Stimulated activated CD8-positive, alpha-beta memory T cell treated with anti-CD3 and anti-CD28 coated beads, Interleukin-2, amount 100 ng/mL, for 1 hour (primary cell): Measurements from ENCODE around the gene CD9.
"Not testable (repeated sequence)": the region's sequence is repeated elsewhere in the genome, so short reads cannot be mapped to it uniquely, and the experiment has no call there.

ENCODE experiments used
- DNase-seq, 2 donors: peaks; one replicate each; pipeline ENCODE4 v3.0.0-alpha.2; 2020; ENCODE audit warnings: low read depth in 2 of 2

CD9 gene, protein sequence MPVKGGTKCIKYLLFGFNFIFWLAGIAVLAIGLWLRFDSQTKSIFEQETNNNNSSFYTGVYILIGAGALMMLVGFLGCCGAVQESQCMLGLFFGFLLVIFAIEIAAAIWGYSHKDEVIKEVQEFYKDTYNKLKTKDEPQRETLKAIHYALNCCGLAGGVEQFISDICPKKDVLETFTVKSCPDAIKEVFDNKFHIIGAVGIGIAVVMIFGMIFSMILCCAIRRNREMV

GRCh38 chr12:6200256-6201212 lies at the start of gene CD9:
CD9 (plus strand) TSS chr12:6200400; CDS start chr12:6200500, 100 bp downstream.
- no peak for DNase-seq

GRCh38 chr12:6154730-6155459 lies 45.3 kb upstream of the CD9 start:
- no peak for DNase-seq

- DNase-seq = no peak
These were observed 42.7 kb upstream of the CD9 start for GRCh38 chr12:6157482-6157881.

GRCh38 chr12:6158255-6158654 lies 41.9 kb upstream of the CD9 start:
- DNase-seq = no peak

DNA sequence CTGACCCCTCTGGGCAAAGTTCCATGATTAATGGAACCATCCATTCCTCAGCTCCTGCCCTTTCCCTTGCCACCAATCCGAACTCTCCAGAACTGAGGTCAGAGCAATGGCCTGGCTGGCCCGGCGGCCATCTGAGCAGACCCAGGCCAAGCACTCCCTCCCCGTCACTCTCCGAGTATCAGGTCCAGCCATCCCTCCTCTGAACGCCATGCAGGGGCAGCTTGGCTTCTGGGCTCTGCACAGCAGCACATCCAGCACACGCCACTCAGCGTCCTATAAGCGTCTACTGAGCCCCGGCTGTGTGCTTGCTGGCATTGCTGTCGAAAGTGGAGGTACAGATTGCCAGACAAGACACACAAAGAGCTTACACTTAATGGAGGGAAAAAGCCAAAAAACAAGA lies 41.5 kb upstream of the CD9 start:
- DNase-seq = no peak

DNA sequence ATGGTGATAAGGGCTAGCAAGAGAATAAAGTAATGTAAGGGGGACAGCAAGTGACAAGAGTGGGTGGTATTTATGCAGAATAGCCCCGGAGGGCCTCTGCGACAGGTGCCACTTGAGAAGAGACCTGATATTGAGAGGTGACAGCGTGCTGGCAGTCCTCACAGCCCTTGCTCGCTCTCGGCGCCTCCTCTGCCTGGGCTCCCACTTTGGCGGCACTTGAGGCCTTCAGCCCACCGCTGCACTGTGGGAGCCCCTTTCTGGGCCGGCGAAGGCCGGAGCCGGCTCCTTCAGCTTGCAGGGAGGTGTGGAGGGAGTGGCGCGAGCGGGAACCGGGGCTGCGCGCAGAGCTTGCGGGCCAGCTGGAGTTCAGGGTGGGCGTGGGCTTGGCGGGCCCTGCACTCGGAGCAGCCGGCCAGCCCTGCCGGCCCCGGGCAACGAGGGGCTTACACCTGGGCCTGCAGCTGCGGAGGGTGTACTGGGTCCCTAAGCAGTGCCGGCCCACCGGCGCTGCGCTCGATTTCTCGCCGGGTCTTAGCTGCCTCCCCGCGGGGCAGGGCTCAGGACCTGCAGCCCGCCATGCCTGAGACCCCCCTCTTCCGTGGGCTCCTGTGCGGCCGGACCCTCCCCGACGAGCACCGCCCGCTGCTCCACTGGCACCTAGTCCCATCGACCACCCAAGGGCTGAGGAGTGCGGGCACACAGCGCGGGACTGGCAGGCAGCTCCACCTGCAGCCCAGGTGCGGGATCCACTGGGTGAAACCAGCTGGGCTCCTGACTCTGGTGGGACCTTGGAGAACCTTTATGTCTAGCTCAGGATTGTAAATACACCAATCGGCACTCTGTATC lies 40.8 kb upstream of the CD9 start:
- DNase-seq = not testable (repeated sequence)

DNA sequence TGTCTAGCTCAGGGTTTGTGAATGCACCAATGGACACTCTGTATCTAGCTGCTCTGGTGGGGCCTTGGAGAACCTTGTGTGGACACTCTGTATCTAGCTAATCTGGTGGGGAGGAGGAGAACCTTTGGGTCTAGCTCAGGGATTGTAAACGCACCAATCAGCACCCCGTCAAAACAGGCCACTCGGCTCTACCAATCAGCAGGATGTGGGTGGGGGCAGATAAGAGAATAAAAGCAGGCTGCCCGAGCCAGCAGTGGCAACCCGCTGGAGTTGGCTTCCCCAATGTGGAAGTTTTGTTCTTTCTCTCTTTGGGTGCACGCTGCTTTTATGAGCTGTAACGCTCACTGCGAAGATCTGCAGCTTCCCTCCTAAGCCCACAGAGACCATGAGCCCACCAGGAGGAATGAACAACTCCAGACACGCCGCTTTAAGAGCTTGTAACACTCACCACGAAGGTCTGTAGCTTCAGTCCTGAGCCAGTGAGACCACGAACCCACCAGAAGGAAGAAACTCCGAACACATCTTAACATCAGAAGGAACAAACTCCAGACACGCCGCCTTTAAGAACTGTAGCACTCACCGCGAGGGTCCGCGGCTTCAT lies 40.1 kb upstream of the CD9 start:
- not testable (repeated sequence) for DNase-seq

DNA sequence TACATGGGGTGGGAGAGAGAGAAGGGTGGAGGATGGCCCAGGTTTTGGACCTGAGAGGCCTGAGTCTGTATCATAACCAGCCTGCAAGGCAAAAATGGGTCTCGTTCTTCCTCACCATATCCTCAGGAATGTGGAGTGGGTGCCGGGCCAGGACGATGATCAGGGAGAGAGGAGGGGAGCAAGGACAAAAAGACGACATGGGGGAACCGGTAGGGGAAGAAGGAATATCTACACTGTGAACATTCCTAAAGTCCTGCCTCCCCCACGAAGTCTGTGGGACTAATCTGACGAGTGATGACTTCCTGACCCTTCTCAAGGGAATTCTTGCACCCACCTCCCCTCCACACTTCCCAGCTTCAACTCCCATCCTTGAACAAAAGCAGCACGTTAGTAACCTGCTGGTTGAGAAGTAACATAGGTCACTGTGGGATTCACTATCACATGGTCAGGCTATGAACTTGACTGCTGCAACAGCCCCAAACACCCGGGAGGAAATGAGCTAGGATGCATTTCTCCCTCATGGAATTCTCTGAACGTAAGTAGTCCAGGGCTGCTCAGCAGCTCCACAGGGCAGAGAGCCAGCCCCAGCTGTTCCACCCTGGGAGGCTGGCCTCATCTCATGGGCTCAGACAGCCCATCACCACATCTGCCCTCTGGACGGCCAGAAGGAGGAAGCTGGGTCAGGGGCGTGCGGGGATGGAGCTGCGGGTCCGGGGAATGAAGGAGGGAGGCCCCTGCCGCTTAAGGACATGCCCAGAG lies 38.9 kb upstream of the CD9 start:
- no peak for DNase-seq

GRCh38 chr12:6163416-6164060 lies 36.7 kb upstream of the CD9 start:
- DNase-seq = no peak

GRCh38 chr12:6165395-6165794 lies 34.8 kb upstream of the CD9 start:
- DNase-seq = no peak

- DNase-seq = no peak
These were observed 33.4 kb upstream of the CD9 start for GRCh38 chr12:6166808-6167207.

DNA sequence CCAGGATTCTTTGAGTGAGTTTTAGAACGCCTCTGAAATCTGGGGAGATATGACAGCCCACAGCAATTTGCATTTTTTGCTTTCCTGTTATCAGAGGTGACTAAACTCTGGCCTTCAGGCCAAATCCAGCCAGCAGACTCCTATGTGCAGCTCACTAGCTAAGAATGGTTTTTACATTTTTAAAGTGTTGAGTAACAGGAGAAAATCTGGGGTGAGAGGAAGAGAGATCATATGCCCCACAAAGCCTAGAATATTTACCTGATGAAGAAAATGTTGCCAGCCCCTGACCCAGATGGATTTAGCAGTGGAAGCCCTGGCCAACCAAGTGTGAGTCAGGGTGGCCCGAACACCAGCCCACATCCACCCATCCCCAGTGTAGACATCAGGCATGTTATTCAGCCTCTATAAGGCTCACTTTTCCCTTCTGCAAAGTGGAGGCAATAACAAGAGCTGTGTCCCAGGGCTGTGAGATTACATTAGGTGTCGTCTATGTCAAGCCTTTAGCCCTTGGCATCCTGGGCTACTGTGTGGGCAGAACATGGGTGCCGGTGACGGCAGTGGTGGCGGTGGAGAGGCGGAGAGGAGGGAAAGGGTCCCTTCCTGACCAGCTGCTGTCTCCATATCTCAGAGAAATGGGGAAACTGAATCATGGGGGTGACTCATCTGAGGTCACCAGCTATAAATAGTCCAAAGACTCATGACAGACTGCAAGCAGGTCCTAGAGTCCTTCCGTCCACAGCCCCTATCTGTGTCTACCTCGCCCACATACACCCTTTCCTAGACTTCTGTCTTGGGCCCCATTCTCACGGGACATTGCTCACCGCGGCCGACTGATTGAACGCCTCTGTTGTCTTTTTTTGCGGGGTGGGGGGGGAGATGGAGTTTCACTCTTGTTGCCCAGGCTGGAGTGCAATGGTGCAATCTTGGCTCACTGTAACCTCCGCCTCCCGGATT lies 32.6 kb upstream of the CD9 start:
- peak; percentile 24 to 31 for DNase-seq

DNA sequence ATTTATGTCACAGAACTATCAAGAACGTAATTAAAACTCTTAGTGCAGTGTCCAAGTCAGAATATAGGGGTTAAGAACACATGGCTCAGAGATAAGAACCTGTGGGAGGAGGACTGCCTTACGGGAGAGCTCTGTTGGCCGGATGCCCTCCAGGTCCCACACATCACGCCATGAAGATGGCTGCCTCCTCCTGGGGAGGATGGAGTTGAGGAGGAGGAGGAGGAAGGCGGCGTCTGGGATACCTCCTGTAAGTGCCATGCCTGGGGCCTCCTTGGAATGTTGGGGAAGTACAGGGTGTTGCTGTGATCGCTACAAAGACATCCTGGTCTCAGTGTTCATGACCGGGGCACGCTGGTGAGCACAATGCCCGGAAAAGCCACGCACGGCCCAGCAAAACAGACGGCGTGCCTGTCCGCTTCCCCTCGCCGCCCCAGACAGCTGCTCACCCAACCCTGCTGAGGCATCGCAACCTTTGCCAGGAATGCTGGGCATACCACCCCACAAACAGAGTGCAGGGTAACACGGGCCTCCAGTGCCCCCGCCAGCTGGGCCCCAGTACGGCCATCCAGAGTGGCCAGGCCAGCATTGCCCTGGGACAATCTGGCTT lies 28.7 kb upstream of the CD9 start:
- DNase-seq = no peak

DNA sequence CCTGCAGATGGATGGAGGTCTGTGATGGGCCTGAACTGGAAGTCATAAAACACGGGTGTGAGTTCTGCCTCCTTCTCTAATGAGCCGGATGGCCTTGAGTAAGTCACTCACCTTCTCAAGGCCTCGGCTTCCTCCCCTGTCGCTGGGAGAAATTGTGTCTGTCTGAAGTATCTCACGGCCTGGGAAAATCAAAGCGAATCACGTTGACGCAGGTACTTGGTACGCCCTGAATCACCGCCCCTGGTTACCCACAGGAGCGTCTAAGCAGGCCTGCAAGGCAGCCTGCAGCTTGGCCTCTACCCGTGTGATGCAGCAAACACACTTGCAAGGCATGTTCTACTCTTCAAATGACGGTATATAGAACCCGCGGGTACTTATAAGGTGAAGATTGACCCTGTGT lies 28.1 kb upstream of the CD9 start:
- no peak for DNase-seq

- no peak for DNase-seq
These were observed 27.3 kb upstream of the CD9 start for GRCh38 chr12:6172862-6173261.

- DNase-seq = no peak
These were observed 22.4 kb upstream of the CD9 start for GRCh38 chr12:6177642-6178358.

GRCh38 chr12:6178981-6179761 lies 21.0 kb upstream of the CD9 start:
- DNase-seq = no peak
